Measurements from ENCODE around the gene KATNAL2.

Gene KATNAL2

GRCh38 chr18:47115205-47115604 lies 197.8 kb downstream of the KATNAL2 start:
- DNase-seq (ENCODE audit: low spot score) = no peak

- no peak for DNase-seq (ENCODE audit: low spot score)
Measured at GRCh38 chr18:47118981-47119380, 201.6 kb downstream of the KATNAL2 start.

DNA sequence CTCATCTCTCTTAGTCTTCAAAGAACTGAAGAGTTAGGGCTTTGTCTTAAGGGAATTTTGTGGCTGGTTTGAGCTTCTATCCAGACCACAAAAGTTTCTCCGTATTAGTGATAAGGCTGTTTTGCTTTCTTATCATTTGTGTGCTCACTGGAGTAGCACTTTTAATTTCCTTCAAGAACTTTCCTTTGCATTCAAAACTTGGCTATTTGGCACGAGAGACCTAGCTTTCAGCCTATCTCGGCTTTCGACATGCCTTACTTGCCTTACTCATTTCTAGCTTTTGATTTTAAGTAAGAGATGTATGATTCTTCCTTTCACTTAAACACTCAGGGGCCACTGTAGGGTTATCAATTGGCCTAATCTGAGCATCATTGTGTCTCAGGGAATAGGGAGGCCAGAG lies 203.0 kb downstream of the KATNAL2 start:
- DNase-seq (ENCODE audit: low spot score) = no peak

DNA sequence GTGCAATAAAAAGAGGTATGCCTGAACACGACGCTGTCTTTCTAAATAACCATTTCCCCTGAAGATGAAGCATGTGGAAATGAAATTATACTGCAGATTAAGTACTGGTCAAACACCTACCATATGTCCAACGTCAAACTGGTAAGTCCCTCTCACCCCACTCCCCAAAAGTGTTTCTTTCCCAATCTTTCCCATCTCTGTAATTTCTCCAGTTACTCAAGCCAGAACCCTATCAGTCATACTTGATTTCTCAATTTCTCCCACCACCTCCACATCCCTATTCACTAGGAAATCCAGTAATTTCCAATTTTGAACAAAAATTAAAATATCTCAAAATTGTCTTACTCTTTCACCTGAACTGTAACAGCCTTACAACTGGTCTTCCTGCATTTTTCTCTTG lies 203.7 kb downstream of the KATNAL2 start:
- DNase-seq (ENCODE audit: low spot score) = no peak

DNA sequence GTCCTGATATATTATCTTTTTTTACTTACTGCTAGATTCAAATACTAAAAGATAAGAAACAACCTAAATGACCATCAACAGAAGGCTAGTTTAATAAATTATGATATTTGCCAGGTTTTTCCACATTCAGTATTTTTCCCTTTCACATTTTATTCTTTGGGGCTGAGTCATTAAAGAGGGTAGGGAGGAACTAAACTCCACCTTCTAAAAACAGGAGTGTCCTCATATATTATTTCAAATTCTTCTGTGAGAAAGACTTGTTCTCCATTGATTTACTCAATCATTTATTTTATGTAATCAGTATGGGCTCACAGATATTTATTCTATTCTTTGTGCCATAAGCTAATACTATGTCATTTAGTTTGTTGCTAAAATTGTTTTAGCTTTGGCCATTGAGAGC lies 223.9 kb downstream of the KATNAL2 start:
- no peak for DNase-seq (ENCODE audit: low spot score)

DNA sequence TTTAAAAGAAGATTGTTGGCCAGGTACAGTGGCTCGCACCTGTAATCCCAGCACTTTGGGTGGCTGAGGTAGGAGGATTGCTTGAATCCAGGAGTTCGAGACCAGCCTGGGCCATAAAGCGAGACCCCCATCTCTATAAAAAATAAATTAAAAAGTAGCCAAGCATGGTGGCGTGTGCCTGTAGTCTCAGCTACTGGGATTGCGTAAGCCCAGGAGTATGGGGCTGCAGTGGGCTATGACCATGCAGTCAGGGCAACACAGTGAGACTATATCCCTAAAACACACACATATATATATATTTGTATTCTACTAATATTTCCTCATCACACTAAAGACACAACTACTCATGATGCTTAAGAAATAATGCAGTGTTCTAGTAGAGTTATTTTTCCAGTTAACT lies 225.8 kb downstream of the KATNAL2 start:
- no peak for DNase-seq (ENCODE audit: low spot score)

GRCh38 chr18:47143899-47144485 lies 226.6 kb downstream of the KATNAL2 start:
- DNase-seq (ENCODE audit: low spot score) = no peak

DNA sequence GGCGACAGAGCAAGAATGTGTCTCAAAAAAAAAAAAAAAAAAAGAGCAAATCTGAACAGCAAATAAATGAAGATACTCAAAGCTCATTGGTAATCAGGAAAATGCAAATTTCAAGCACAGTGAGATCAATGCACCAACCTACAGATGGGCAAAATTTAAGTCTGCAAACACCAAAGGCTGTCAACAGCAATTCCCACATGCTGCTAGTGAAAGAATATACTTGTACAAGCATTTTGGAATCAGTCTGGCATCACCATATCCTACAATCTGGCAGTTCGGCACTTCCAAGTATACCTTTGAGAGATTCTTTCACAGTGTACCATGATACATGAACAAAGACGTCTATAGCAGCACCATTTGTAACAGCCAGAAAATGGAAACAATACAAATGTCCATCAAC lies 228.8 kb downstream of the KATNAL2 start:
- no peak for DNase-seq (ENCODE audit: low spot score)

GRCh38 chr18:47149457-47150028 lies 232.1 kb downstream of the KATNAL2 start:
- no peak for DNase-seq (ENCODE audit: low spot score)

GRCh38 chr18:47150029-47150823 lies 232.8 kb downstream of the KATNAL2 start, which contains the start of gene HDHD2:
TSS of gene HDHD2 (minus strand) at chr18:47150500. CDS start at chr18:47136439, 14,061 bp downstream.
- peak; percentile 93 for DNase-seq (ENCODE audit: low spot score)

- no peak for DNase-seq (ENCODE audit: low spot score)
Measured at GRCh38 chr18:47150824-47151366, 233.5 kb downstream of the KATNAL2 start.

GRCh38 chr18:47151439-47151838 lies 234.0 kb downstream of the KATNAL2 start:
- DNase-seq (ENCODE audit: low spot score) = no peak
